GM23338 (cell line): ENCODE measurements around the gene CRX. TPM values are rescaled to one million over a fixed set of nuclear protein-coding genes. Genes with fewer than 3 reads are reported as not detected.
A peak's percentile ranks its signal among the peaks of the same experiment; 100 is the strongest.

Source experiments
- ATAC-seq: fragments of 200-7000 bp; cut with Tn5 transposase; 3 replicates; pipeline ENCODE4 v1.9.1; 2020
- DNase-seq: peaks from one replicate; pipeline ENCODE4 v3.0.0-alpha.2; 2015; ENCODE audit warnings: low spot score
- H2AFZ ChIP-seq: fragments of 200-600 bp; sonication (generic); 2 replicates; pipeline ENCODE4 v1.8.0; 2016; ENCODE audit warnings: antibody characterized with exemption, mild to moderate bottlenecking, moderate library complexity
- H3F3A ChIP-seq: fragments of 200-600 bp; sonication (generic); replicated peaks from 2 replicates; pipeline ENCODE4 v1.8.0; 2017; ENCODE audit warnings: antibody characterized with exemption, mixed run types, low read depth
- H3K27ac ChIP-seq: fragments of 200-600 bp; sonication (generic); 2 replicates; pipeline ENCODE4 v1.6.1; 2016; ENCODE audit warnings: low read depth
- H3K27me3 ChIP-seq: fragments of 200-600 bp; sonication (generic); 2 replicates; pipeline ENCODE4 v1.8.0; 2016; ENCODE audit warnings: mild to moderate bottlenecking, mixed run types, moderate library complexity; ENCODE audit not compliant: insufficient read depth
- H3K36me3 ChIP-seq: fragments of 200-600 bp; sonication (generic); 2 replicates; pipeline ENCODE4 v1.8.0; 2016; ENCODE audit warnings: mild to moderate bottlenecking; ENCODE audit not compliant: insufficient read depth
- H3K4me1 ChIP-seq: fragments of 200-600 bp; sonication (generic); 2 replicates; pipeline ENCODE4 v1.8.0; 2016; ENCODE audit warnings: mild to moderate bottlenecking, moderate library complexity; ENCODE audit not compliant: insufficient read depth
- H3K4me2 ChIP-seq: fragments of 200-600 bp; sonication (generic); 2 replicates; pipeline ENCODE4 v1.7.1; 2017; ENCODE audit warnings: mixed run types
- H3K4me3 ChIP-seq: fragments of 200-600 bp; sonication (generic); 2 replicates; pipeline ENCODE4 v1.6.1; 2016; ENCODE audit warnings: mixed run types
- H3K79me2 ChIP-seq: fragments of 200-600 bp; sonication (generic); replicated peaks from 2 replicates; pipeline ENCODE4 v1.8.0; 2017; ENCODE audit warnings: mild to moderate bottlenecking; ENCODE audit not compliant: insufficient read depth
- H3K9me2 ChIP-seq: fragments of 200-600 bp; sonication (generic); 2 replicates; pipeline ENCODE4 v1.8.0; 2017; ENCODE audit not compliant: insufficient read depth
- H4K20me1 ChIP-seq: fragments of 200-600 bp; sonication (generic); replicated peaks from 2 replicates; pipeline ENCODE4 v1.8.0; 2017; ENCODE audit warnings: mild to moderate bottlenecking; ENCODE audit not compliant: insufficient read depth
- H3K27ac Mint-ChIP-seq: 2 replicates; pipeline ENCODE4 v1.8.0; 2020; ENCODE audit warnings: inconsistent platforms, mild to moderate bottlenecking, moderate library complexity, mixed read lengths
- H3K27me3 Mint-ChIP-seq: 3 replicates; pipeline ENCODE4 v1.8.0; 2022; ENCODE audit warnings: low read depth, mild to moderate bottlenecking, moderate library complexity, mixed read lengths, inconsistent platforms; ENCODE audit not compliant: insufficient read depth, poor library complexity
- H3K36me3 Mint-ChIP-seq: 3 replicates; pipeline ENCODE4 v1.8.0; 2021; ENCODE audit warnings: low read depth, mild to moderate bottlenecking, inconsistent platforms, moderate library complexity, mixed read lengths
- H3K4me1 Mint-ChIP-seq: 3 replicates; pipeline ENCODE4 v1.8.0; 2020; ENCODE audit warnings: mild to moderate bottlenecking, inconsistent platforms, mixed read lengths
- H3K4me3 Mint-ChIP-seq: 3 replicates; pipeline ENCODE4 v1.8.0; 2021; ENCODE audit warnings: moderate library complexity, mild to moderate bottlenecking, inconsistent platforms, mixed read lengths
- H3K9me3 Mint-ChIP-seq: 3 replicates; pipeline ENCODE4 v1.8.0; 2020; ENCODE audit warnings: moderate library complexity, mild to moderate bottlenecking, inconsistent platforms, mixed read lengths
- CREB1 ChIP-seq: fragments of 250-450 bp; sonication (Bioruptor Pico); IDR thresholded peaks from 2 replicates; pipeline ENCODE4 v1.5.0; 2020; ENCODE audit warnings: low read depth, mild to moderate bottlenecking, moderate library complexity
- EZH2 ChIP-seq: fragments of 200-600 bp; sonication (generic); IDR thresholded peaks from one replicate; pipeline ENCODE4 v1.8.0; 2017; ENCODE audit warnings: antibody characterized with exemption, mild to moderate bottlenecking, low read depth; ENCODE audit not compliant: unreplicated experiment
- EZH2phosphoT487 ChIP-seq: fragments of 200-600 bp; sonication (generic); IDR thresholded peaks from one replicate; pipeline ENCODE4 v1.8.1; 2018; ENCODE audit warnings: antibody characterized with exemption; ENCODE audit not compliant: unreplicated experiment
- JUNB ChIP-seq: IDR thresholded peaks from one replicate; pipeline ENCODE4 v1.6.1; 2016; ENCODE audit warnings: antibody characterized with exemption; ENCODE audit not compliant: unreplicated experiment
- STAT1 ChIP-seq: IDR thresholded peaks from one replicate; pipeline ENCODE4 v1.6.1; 2016; ENCODE audit warnings: antibody characterized with exemption; ENCODE audit not compliant: unreplicated experiment
- ZNF114 ChIP-seq: fragments of 250-450 bp; sonication (Bioruptor Pico); IDR thresholded peaks from 2 replicates; pipeline ENCODE4 v1.5.0; 2020; ENCODE audit warnings: mild to moderate bottlenecking, moderate library complexity
- polyA plus RNA-seq: library from polyadenylated mRNA; unstranded; fragments of >200 nt; fragmentation: Nextera tagmentation; extraction: Ambion mirVana; gene quantifications from 2 replicates; pipeline ENCODE4 v1.2.1, GENCODE V29; 2016
- total RNA-seq: library from RNA; depleted of rRNA; stranded (reverse); fragments of >200 nt; shearing (Covaris generic); gene quantifications from 2 replicates; pipeline ENCODE4 v1.2.3, GENCODE V29; 2014
- TF ChIP-seq, protein P1 (sequence below): fragments of 250-450 bp; sonication (Bioruptor Pico); IDR thresholded peaks from 2 replicates; pipeline ENCODE4 v1.5.0; 2020; ENCODE audit warnings: mild to moderate bottlenecking, moderate library complexity
- TF ChIP-seq, protein P2 (sequence below): IDR thresholded peaks from one replicate; pipeline ENCODE4 v1.6.1; 2018; ENCODE audit warnings: antibody characterized with exemption; ENCODE audit not compliant: unreplicated experiment
- TF ChIP-seq, protein P3 (sequence below), 2 experiments: fragments of 200-600 bp in 1 of 2; sonication (generic) in 1 of 2; conservative IDR thresholded peaks; 2 replicates each; pipeline versions ENCODE4 v1.5.1 to v1.6.1; 2016 to 2017; ENCODE audit warnings: antibody characterized with exemption in 2 of 2, low read depth in 2 of 2, mild to moderate bottlenecking in 2 of 2, moderate library complexity in 1 of 2

Gene CRX
- total and polyA plus RNA-seq, 2 experiments from 2014 or later = 0.15 TPM; not detected in 1

DNA sequence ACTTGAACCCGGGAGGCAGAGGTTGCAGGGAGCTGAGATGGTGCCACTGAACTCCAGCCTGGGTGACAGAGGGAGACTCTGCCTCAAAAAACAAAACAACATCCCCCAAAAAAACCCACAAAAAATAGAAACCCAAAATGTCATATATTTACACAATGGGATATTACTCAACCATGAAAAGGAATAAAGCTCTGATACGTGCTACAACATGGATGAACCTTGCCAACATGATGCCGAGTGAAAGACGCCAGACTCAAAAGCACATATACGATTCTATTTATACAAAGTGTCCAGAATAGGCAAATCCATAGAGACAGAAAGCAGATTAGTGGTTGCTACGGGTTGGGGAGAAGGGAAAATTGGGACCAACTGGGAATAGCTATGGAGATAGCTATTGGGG lies 15.3 kb upstream of the CRX start:
- Histone ChIP-seq H2AFZ (no peak overlapping the region), H3K4me3 (no peak overlapping the region), H3K4me1 (no peaks in the 10 kb centered on the region), H3K27ac (no peak overlapping the region), H4K20me1 (no peaks in the 10 kb centered on the region), H3K27me3 (no peaks in the 10 kb centered on the region), H3K4me2 (no peak overlapping the region), H3K36me3 (no peaks in the 10 kb centered on the region), H3K9me2 (no peaks in the 10 kb centered on the region), H3F3A (no peaks in the 10 kb centered on the region), H3K79me2 (no peaks in the 10 kb centered on the region)
- Mint-ChIP-seq H3K9me3 (no peaks in the 10 kb centered on the region), H3K4me1 (no peaks in the 10 kb centered on the region), H3K36me3 (no peaks in the 10 kb centered on the region), H3K27ac (no peak overlapping the region), H3K4me3 (no peak overlapping the region), H3K27me3 (peaks cover 6% of the 10 kb centered on the region)
- DNase-seq = no peak
- no peak for ATAC-seq
- TF ChIP-seq, protein P1, sequence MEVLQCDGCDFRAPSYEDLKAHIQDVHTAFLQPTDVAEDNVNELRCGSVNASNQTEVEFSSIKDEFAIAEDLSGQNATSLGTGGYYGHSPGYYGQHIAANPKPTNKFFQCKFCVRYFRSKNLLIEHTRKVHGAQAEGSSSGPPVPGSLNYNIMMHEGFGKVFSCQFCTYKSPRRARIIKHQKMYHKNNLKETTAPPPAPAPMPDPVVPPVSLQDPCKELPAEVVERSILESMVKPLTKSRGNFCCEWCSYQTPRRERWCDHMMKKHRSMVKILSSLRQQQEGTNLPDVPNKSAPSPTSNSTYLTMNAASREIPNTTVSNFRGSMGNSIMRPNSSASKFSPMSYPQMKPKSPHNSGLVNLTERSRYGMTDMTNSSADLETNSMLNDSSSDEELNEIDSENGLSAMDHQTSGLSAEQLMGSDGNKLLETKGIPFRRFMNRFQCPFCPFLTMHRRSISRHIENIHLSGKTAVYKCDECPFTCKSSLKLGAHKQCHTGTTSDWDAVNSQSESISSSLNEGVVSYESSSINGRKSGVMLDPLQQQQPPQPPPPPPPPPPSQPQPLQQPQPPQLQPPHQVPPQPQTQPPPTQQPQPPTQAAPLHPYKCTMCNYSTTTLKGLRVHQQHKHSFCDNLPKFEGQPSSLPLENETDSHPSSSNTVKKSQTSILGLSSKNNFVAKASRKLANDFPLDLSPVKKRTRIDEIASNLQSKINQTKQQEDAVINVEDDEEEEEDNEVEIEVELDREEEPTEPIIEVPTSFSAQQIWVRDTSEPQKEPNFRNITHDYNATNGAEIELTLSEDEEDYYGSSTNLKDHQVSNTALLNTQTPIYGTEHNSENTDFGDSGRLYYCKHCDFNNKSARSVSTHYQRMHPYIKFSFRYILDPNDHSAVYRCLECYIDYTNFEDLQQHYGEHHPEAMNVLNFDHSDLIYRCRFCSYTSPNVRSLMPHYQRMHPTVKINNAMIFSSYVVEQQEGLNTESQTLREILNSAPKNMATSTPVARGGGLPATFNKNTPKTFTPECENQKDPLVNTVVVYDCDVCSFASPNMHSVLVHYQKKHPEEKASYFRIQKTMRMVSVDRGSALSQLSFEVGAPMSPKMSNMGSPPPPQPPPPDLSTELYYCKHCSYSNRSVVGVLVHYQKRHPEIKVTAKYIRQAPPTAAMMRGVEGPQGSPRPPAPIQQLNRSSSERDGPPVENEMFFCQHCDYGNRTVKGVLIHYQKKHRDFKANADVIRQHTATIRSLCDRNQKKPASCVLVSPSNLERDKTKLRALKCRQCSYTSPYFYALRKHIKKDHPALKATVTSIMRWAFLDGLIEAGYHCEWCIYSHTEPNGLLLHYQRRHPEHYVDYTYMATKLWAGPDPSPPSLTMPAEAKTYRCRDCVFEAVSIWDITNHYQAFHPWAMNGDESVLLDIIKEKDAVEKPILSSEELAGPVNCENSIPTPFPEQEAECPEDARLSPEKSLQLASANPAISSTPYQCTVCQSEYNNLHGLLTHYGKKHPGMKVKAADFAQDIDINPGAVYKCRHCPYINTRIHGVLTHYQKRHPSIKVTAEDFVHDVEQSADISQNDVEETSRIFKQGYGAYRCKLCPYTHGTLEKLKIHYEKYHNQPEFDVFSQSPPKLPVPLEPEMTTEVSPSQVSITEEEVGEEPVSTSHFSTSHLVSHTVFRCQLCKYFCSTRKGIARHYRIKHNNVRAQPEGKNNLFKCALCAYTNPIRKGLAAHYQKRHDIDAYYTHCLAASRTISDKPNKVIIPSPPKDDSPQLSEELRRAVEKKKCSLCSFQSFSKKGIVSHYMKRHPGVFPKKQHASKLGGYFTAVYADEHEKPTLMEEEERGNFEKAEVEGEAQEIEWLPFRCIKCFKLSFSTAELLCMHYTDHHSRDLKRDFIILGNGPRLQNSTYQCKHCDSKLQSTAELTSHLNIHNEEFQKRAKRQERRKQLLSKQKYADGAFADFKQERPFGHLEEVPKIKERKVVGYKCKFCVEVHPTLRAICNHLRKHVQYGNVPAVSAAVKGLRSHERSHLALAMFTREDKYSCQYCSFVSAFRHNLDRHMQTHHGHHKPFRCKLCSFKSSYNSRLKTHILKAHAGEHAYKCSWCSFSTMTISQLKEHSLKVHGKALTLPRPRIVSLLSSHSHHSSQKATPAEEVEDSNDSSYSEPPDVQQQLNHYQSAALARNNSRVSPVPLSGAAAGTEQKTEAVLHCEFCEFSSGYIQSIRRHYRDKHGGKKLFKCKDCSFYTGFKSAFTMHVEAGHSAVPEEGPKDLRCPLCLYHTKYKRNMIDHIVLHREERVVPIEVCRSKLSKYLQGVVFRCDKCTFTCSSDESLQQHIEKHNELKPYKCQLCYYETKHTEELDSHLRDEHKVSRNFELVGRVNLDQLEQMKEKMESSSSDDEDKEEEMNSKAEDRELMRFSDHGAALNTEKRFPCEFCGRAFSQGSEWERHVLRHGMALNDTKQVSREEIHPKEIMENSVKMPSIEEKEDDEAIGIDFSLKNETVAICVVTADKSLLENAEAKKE = no peak
- TF ChIP-seq EZH2phosphoT487 (no peak), CREB1 (no peak), EZH2 (no peak)

DNA sequence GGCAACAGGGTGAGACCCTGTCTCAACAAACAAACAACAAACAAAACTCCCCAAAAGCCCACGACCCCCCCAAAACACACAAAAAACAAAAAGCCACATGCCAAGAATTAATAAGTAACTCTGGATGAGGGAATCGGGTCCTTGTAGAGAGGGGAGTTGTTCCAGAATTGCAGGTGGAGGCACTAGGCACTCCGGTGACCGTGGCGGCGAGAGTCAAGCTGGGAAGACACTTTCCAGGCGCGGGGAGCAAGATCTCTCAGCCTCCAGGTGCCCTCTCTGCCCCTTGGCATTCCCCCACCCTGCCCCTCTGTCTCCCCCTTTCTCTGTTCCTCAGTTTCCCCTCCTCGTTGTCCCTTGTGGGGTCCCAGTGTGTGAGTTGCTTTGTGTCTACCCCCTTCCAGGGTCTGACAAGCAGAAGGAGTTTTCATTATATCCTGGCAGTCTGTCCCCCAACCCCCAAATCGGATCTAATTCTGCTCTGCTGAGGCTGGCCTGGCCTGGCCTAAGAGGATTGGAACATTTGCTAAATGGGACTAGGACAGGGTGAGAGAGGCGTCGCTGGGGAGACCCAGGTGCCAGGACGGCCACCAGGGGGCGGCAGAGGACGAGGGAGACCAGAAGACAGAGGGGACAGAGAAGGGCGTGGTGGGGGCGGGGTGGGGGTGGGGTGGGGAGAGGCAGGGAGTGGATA lies 8.3 kb upstream of the CRX start:
- no peak overlapping the region for H3K27ac Mint-ChIP-seq
- no peaks in the 10 kb centered on the region for H3K9me3 Mint-ChIP-seq
- H3K4me2 ChIP-seq = no peak overlapping the region

More for the DNA sequence above, 8.3 kb upstream of the CRX start:
- no peaks in the 10 kb centered on the region for H3K9me2 ChIP-seq
- H3K4me3 Mint-ChIP-seq = no peak overlapping the region; the same call in 2 of the 3 replicates
- no peak overlapping the region for H2AFZ ChIP-seq
- TF ChIP-seq, protein P2, sequence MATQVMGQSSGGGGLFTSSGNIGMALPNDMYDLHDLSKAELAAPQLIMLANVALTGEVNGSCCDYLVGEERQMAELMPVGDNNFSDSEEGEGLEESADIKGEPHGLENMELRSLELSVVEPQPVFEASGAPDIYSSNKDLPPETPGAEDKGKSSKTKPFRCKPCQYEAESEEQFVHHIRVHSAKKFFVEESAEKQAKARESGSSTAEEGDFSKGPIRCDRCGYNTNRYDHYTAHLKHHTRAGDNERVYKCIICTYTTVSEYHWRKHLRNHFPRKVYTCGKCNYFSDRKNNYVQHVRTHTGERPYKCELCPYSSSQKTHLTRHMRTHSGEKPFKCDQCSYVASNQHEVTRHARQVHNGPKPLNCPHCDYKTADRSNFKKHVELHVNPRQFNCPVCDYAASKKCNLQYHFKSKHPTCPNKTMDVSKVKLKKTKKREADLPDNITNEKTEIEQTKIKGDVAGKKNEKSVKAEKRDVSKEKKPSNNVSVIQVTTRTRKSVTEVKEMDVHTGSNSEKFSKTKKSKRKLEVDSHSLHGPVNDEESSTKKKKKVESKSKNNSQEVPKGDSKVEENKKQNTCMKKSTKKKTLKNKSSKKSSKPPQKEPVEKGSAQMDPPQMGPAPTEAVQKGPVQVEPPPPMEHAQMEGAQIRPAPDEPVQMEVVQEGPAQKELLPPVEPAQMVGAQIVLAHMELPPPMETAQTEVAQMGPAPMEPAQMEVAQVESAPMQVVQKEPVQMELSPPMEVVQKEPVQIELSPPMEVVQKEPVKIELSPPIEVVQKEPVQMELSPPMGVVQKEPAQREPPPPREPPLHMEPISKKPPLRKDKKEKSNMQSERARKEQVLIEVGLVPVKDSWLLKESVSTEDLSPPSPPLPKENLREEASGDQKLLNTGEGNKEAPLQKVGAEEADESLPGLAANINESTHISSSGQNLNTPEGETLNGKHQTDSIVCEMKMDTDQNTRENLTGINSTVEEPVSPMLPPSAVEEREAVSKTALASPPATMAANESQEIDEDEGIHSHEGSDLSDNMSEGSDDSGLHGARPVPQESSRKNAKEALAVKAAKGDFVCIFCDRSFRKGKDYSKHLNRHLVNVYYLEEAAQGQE = no peak
- TF ChIP-seq CREB1 (no peak), EZH2phosphoT487 (no peak), STAT1 (no peak), ZNF114 (no peak), JUNB (no peak)
- TF ChIP-seq, protein P3, sequence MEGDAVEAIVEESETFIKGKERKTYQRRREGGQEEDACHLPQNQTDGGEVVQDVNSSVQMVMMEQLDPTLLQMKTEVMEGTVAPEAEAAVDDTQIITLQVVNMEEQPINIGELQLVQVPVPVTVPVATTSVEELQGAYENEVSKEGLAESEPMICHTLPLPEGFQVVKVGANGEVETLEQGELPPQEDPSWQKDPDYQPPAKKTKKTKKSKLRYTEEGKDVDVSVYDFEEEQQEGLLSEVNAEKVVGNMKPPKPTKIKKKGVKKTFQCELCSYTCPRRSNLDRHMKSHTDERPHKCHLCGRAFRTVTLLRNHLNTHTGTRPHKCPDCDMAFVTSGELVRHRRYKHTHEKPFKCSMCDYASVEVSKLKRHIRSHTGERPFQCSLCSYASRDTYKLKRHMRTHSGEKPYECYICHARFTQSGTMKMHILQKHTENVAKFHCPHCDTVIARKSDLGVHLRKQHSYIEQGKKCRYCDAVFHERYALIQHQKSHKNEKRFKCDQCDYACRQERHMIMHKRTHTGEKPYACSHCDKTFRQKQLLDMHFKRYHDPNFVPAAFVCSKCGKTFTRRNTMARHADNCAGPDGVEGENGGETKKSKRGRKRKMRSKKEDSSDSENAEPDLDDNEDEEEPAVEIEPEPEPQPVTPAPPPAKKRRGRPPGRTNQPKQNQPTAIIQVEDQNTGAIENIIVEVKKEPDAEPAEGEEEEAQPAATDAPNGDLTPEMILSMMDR (conservative IDR thresholded peaks at IDR 0.05; ENCODE audit: low read depth in 2 of 2) = peak; percentile 71 to 89
- H3K4me1 Mint-ChIP-seq = no peaks in the 10 kb centered on the region
- DNase-seq = peak; percentile 93
- H3K27me3 ChIP-seq = no peaks in the 10 kb centered on the region
- no peak overlapping the region for H3K4me3 ChIP-seq
- no peak overlapping the region for H3K27ac ChIP-seq
- H3F3A ChIP-seq = no peaks in the 10 kb centered on the region; the same call in 1 of the 2 replicates
- no peaks in the 10 kb centered on the region for H3K4me1 ChIP-seq
- peak; percentile 99 for ATAC-seq
- no peaks in the 10 kb centered on the region for H3K36me3 ChIP-seq
- H3K27me3 Mint-ChIP-seq = peaks cover 12% of the 10 kb centered on the region
- H3K36me3 Mint-ChIP-seq = no peaks in the 10 kb centered on the region
- no peaks in the 10 kb centered on the region for H4K20me1 ChIP-seq
- H3K79me2 ChIP-seq = no peaks in the 10 kb centered on the region
